HG03460 (cell line): Measurements from ENCODE around the gene TSPO2.
A peak's percentile ranks its signal among the peaks of the same experiment; 100 is the strongest.

ENCODE experiments used
- ATAC-seq: cut with Tn5 transposase; IDR thresholded peaks from one replicate; pipeline ENCODE4 v1.9.1; 2021; ENCODE audit not compliant: unreplicated experiment

TSPO2 gene

GRCh38 chr6:41027241-41027640 is 15.0 kb upstream of the TSPO2 start:
- ATAC-seq: peak; percentile 9

- ATAC-seq: peak; percentile 88
Observed at GRCh38 chr6:41027799-41028560, 14.3 kb upstream of the TSPO2 start.

- ATAC-seq: peak; percentile 52
Observed at GRCh38 chr6:41028561-41029412, 13.5 kb upstream of the TSPO2 start.

GRCh38 chr6:41032830-41033229 is 9.4 kb upstream of the TSPO2 start:
- ATAC-seq: no peak

- ATAC-seq: no peak
Observed at GRCh38 chr6:41033776-41034175, 8.5 kb upstream of the TSPO2 start.

GRCh38 chr6:41036186-41036585 is 6.1 kb upstream of the TSPO2 start:
- ATAC-seq: no peak

- no peak for ATAC-seq
Observed at GRCh38 chr6:41036601-41037000, 5.7 kb upstream of the TSPO2 start.

GRCh38 chr6:41037107-41037900 is 5.0 kb upstream of the TSPO2 start:
- no peak for ATAC-seq

- ATAC-seq: no peak
Observed at GRCh38 chr6:41038205-41038604, 4.1 kb upstream of the TSPO2 start.

GRCh38 chr6:41039060-41039998 is 2.9 kb upstream of the TSPO2 start, which contains the start of gene UNC5CL:
TSS of gene UNC5CL (minus strand) at chr6:41039221. CDS start at chr6:41035074, 4,147 bp downstream.
- ATAC-seq: no peak

GRCh38 chr6:41040101-41040939 is 1.9 kb upstream of the TSPO2 start:
- no peak for ATAC-seq

GRCh38 chr6:41040940-41041536 is 1.2 kb upstream of the TSPO2 start:
- no peak for ATAC-seq

GRCh38 chr6:41043151-41043550 is 884 bp downstream of the TSPO2 start:
- ATAC-seq: no peak

GRCh38 chr6:41045664-41046063 is 3.4 kb downstream of the TSPO2 start:
- no peak for ATAC-seq

- no peak for ATAC-seq
Observed at GRCh38 chr6:41046084-41046483, 3.8 kb downstream of the TSPO2 start.

GRCh38 chr6:41047306-41047705 is 5.0 kb downstream of the TSPO2 start:
- ATAC-seq: no peak

GRCh38 chr6:41047745-41048732 is 5.8 kb downstream of the TSPO2 start:
- no peak for ATAC-seq

- no peak for ATAC-seq
Observed at GRCh38 chr6:41049521-41049920, 7.3 kb downstream of the TSPO2 start.
